Esophagus (tissue), 2 donors: Measurements from ENCODE around the gene SPARC. TPM values are rescaled to one million over a fixed set of nuclear protein-coding genes. Genes with fewer than 3 reads are reported as not detected.

ENCODE experiments used
- H3K27ac ChIP-seq, 2 donors: one replicate each; pipeline ENCODE4 v1.5.1; 2013; ENCODE audit warnings: low read depth in 2 of 2, mild to moderate bottlenecking in 2 of 2, inconsistent platforms in 1 of 2, low read length in 1 of 2, moderate library complexity in 1 of 2
- H3K27me3 ChIP-seq, 2 donors: one replicate each; pipeline ENCODE4 v1.6.1; 2013; ENCODE audit warnings: low read length in 2 of 2, control low read depth in 1 of 2, mild to moderate bottlenecking in 1 of 2; ENCODE audit not compliant: insufficient read depth in 2 of 2, control insufficient read depth in 1 of 2
- H3K36me3 ChIP-seq, 2 donors: one replicate each; pipeline ENCODE4 v1.6.1; 2013; ENCODE audit warnings: low read length in 1 of 2; ENCODE audit not compliant: control insufficient read depth in 2 of 2, insufficient read depth in 2 of 2
- H3K4me1 ChIP-seq, 2 donors: one replicate each; pipeline ENCODE4 v1.6.1; 2013; ENCODE audit warnings: low read length in 1 of 2; ENCODE audit not compliant: control insufficient read depth in 2 of 2, insufficient read depth in 2 of 2
- H3K4me3 ChIP-seq, 2 donors: one replicate each; pipeline ENCODE4 v1.5.1; 2013; ENCODE audit warnings: low read length in 2 of 2, mild to moderate bottlenecking in 2 of 2, low read depth in 1 of 2, moderate library complexity in 1 of 2
- H3K9me3 ChIP-seq, 2 donors: one replicate each; pipeline ENCODE4 v1.6.1; 2013; ENCODE audit warnings: mild to moderate bottlenecking in 2 of 2, low read depth in 1 of 2, low read length in 1 of 2, moderate library complexity in 1 of 2; ENCODE audit not compliant: control insufficient read depth in 2 of 2, insufficient read depth in 1 of 2
- WGBS, 2 donors: extraction: QIAGEN DNeasy Blood & Tissue Kit; methylation state at CpG; one replicate each; pipeline ENCODE4 v1.1.7; 2013; 5-methylcytosine and 5-hydroxymethylcytosine counted together
- polyA plus RNA-seq, 2 donors: library from polyadenylated mRNA; stranded (reverse); fragments of 200-250 nt; gene quantifications; one replicate each; pipeline ENCODE4 v1.2.3, GENCODE V29; 2013
- donor health status: healthy with polysubstance abuse.
- donor health status: Bipolar disorder and iron deficiency.

Gene SPARC
- polyA plus RNA-seq, 2 donors = 12.1 to 52.5 TPM

DNA sequence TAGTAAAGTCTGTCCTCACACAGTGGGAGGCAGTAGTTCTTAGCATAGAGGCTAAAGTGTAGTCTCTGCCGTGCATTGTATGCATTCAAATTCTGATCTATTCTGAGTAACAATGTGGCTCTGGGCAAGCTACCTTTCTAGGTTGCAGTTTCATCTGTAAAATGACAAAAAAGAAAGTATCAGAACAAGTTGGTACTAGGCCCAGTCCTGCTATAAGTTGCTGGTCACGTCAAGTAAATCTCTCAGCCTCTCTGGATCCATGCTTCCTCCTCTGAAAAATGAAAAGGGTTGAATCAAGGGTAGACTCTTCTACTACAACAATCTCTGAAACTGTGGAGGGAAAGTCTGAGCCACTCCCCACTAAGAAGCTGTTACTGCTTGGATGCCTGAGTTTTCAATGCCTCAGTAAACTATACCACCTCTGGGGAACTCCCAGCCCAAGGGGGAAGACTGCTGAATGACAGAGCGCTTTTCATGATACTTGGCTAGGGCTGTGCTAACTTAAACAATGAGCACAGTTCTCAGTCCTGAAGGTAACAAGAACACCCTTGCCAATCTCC, 34.5 kb upstream of the SPARC start:
- no peaks in the 10 kb centered on the region for H3K27me3 ChIP-seq
- WGBS, 2 donors = 49 to 64% methylated on average over 3 of the region's 3 CpGs
- no peak overlapping the region for H3K4me3 ChIP-seq
- H3K4me1 ChIP-seq = no peaks in the 10 kb centered on the region
- no peaks in the 10 kb centered on the region for H3K36me3 ChIP-seq
- H3K27ac ChIP-seq = no peak overlapping the region
- no peaks in the 10 kb centered on the region for H3K9me3 ChIP-seq

DNA sequence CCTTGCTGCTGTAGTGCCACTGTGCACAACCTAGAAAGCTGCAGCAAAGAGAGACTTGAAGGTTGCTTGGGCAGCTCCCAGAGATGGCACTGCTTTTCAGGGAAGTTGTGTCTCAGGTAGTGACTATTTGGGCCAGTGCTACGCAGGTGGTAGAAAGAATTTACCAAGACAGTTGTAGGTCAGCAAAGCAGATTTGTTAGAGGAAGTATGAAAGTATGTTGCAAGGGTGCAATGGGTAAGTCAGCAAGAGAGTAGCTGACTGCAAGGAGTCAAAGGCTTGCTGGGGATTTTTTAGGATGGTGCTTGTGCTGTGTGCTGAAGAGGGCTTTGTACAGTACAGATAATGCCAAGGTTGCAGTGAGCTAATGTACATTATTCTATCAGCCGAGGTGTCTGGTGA, 33.5 kb upstream of the SPARC start:
- H3K27me3 ChIP-seq = no peaks in the 10 kb centered on the region
- H3K36me3 ChIP-seq = no peaks in the 10 kb centered on the region
- no peaks in the 10 kb centered on the region for H3K9me3 ChIP-seq
- no peak overlapping the region for H3K27ac ChIP-seq
- H3K4me1 ChIP-seq = no peaks in the 10 kb centered on the region
- H3K4me3 ChIP-seq = no peak overlapping the region
- 87 to 89% methylated on average over 2 of the region's 2 CpGs for WGBS, 2 donors

- WGBS, 2 donors = 86 to 91% methylated on average over 6 of the region's 6 CpGs
- Histone ChIP-seq H3K4me1 (no peaks in the 10 kb centered on the region), H3K27ac (no peak overlapping the region), H3K27me3 (no peaks in the 10 kb centered on the region), H3K4me3 (no peak overlapping the region), H3K9me3 (no peaks in the 10 kb centered on the region), H3K36me3 (no peaks in the 10 kb centered on the region)
These were observed 32.7 kb upstream of the SPARC start for GRCh38 chr5:151719228-151720000.

GRCh38 chr5:151718646-151719045, 31.9 kb upstream of the SPARC start:
- no peaks in the 10 kb centered on the region for H3K4me1 ChIP-seq
- no peaks in the 10 kb centered on the region for H3K9me3 ChIP-seq
- H3K27ac ChIP-seq = no peak overlapping the region
- WGBS, 2 donors = 54 to 69% methylated on average over 3 of the region's 3 CpGs
- no peaks in the 10 kb centered on the region for H3K27me3 ChIP-seq
- H3K36me3 ChIP-seq = no peaks in the 10 kb centered on the region
- no peak overlapping the region for H3K4me3 ChIP-seq

DNA sequence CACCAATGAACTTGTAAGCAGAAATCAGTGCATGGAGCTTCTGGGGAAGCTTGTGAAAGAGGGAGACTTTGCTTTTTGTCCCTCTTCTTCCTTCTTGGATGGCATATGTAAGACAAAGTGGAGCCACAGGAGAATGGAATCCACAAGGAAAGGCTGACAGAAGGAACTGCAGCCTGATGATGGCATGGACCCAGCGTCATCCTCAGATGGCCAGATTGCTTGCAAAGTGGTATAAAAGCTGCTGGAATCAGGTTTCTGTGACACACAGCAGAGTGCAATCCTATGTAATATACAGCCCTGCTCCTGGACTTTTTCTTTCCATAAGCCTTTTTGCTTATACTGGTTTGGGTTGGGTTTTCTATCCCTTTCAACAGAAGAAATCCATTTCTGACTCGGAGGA, 31.4 kb upstream of the SPARC start:
- Histone ChIP-seq H3K4me1 (no peaks in the 10 kb centered on the region), H3K36me3 (no peaks in the 10 kb centered on the region), H3K9me3 (no peaks in the 10 kb centered on the region), H3K27ac (no peak overlapping the region), H3K27me3 (no peaks in the 10 kb centered on the region), H3K4me3 (no peak overlapping the region)
- 68 to 70% methylated on average over 2 of the region's 2 CpGs for WGBS, 2 donors

DNA sequence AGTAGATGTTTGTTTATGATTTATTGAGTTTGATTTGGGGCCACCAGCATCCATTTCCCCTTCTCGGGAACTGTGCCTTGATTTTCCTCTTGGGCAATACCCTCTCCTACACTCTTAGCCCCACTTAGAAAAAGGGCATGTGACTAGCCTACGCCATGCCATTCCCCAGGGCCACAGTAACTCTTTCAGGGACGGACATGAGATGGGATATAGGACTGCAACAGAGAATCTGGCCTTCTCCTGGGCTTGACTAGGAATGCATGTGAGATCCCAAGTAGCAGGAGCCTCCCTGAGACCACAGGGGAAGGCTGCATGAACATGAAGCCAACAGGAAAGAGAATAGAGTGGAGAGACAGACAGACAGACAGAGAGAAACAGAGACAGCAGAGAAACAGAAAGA, 30.7 kb upstream of the SPARC start:
- Histone ChIP-seq H3K4me3 (no peak overlapping the region), H3K9me3 (no peaks in the 10 kb centered on the region), H3K36me3 (no peaks in the 10 kb centered on the region), H3K27me3 (no peaks in the 10 kb centered on the region), H3K4me1 (no peaks in the 10 kb centered on the region), H3K27ac (no peak overlapping the region)
- 64 to 74% methylated on average over 3 of the region's 3 CpGs for WGBS, 2 donors

GRCh38 chr5:151709109-151709735, 22.5 kb upstream of the SPARC start:
- Histone ChIP-seq H3K36me3 (no peaks in the 10 kb centered on the region), H3K4me3 (no peak overlapping the region), H3K9me3 (no peaks in the 10 kb centered on the region), H3K27ac (no peak overlapping the region), H3K27me3 (no peaks in the 10 kb centered on the region), H3K4me1 (no peaks in the 10 kb centered on the region)
- 85 to 88% methylated on average over 13 of the region's 13 CpGs for WGBS, 2 donors

DNA sequence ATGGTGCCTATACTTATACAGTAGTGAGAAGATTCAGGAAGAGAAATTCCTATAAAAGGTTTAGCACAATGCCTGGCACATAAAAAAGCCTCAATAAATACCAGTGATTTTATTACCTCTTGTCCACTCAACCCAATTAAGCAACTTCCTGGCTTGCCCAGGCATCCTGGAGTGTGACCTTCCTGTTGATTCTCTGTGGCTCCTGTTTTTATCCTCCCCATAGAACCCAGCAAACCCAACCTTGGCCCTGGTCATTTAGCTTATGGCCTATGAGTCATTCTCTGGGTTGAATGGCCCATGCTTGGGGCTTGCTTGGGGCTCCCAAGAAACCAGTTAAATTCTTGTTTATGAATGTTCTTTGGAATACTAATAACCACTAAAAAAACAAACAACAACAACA, 21.4 kb upstream of the SPARC start:
- Histone ChIP-seq H3K4me3 (no peak overlapping the region), H3K27me3 (no peaks in the 10 kb centered on the region), H3K4me1 (no peaks in the 10 kb centered on the region), H3K36me3 (no peaks in the 10 kb centered on the region), H3K9me3 (no peaks in the 10 kb centered on the region), H3K27ac (no peak overlapping the region)

GRCh38 chr5:151707567-151707966, 20.9 kb upstream of the SPARC start:
- Histone ChIP-seq H3K36me3 (no peaks in the 10 kb centered on the region), H3K9me3 (no peaks in the 10 kb centered on the region), H3K27me3 (no peaks in the 10 kb centered on the region), H3K27ac (no peak overlapping the region), H3K4me3 (no peak overlapping the region), H3K4me1 (no peaks in the 10 kb centered on the region)
- WGBS, 2 donors = 62 to 71% methylated on average over 2 of the region's 2 CpGs

- Histone ChIP-seq H3K4me1 (no peaks in the 10 kb centered on the region), H3K36me3 (no peaks in the 10 kb centered on the region), H3K27ac (no peak overlapping the region), H3K4me3 (no peak overlapping the region), H3K9me3 (no peaks in the 10 kb centered on the region), H3K27me3 (no peaks in the 10 kb centered on the region)
These were observed 20.2 kb upstream of the SPARC start for GRCh38 chr5:151706906-151707305.
